Measurements from ENCODE around the gene CUX1. TPM values are rescaled to one million over a fixed set of nuclear protein-coding genes. Genes with fewer than 3 reads are reported as not detected.
A peak's percentile ranks its signal among the peaks of the same experiment; 100 is the strongest.
"Not testable (repeated sequence)": the region's sequence is repeated elsewhere in the genome, so short reads cannot be mapped to it uniquely, and the experiment has no call there.

CUX1 gene
- total RNA-seq, 1 donor from 2014 or later = 56.5 TPM

DNA sequence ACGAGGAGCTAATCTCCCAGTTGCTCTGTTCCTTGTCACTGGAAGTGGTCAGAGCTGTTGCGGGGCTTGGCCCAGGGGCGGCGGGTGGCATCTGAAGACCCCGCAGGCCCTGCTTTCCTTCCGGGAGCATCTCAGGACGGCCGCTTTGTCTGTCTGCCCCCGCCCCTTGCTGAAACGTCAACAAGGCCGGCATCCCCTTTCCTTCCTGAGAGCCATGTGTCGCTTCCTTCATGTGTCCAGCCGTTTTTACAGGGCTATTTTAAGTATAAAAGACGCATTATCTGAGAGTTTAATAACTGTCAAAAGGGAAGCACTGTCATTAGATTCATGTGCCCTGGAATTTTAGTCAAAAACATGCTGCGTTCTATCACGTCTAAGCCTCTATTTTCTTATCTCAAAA is 110.4 kb downstream of the CUX1 start:
- Mint-ChIP-seq H3K4me1 (ENCODE audit: low read depth, unreplicated experiment) (peaks cover 19% of the 10 kb centered on the region), H3K27ac (ENCODE audit: unreplicated experiment) (no peak overlapping the region), H3K9me3 (ENCODE audit: unreplicated experiment) (peaks cover 2% of the 10 kb centered on the region), H3K36me3 (ENCODE audit: unreplicated experiment) (no peaks in the 10 kb centered on the region), H3K4me3 (ENCODE audit: unreplicated experiment) (no peak overlapping the region), H3K27me3 (ENCODE audit: unreplicated experiment) (peaks cover 4% of the 10 kb centered on the region)
- DNase-seq = no peak
- TF ChIP-seq, protein P1, sequence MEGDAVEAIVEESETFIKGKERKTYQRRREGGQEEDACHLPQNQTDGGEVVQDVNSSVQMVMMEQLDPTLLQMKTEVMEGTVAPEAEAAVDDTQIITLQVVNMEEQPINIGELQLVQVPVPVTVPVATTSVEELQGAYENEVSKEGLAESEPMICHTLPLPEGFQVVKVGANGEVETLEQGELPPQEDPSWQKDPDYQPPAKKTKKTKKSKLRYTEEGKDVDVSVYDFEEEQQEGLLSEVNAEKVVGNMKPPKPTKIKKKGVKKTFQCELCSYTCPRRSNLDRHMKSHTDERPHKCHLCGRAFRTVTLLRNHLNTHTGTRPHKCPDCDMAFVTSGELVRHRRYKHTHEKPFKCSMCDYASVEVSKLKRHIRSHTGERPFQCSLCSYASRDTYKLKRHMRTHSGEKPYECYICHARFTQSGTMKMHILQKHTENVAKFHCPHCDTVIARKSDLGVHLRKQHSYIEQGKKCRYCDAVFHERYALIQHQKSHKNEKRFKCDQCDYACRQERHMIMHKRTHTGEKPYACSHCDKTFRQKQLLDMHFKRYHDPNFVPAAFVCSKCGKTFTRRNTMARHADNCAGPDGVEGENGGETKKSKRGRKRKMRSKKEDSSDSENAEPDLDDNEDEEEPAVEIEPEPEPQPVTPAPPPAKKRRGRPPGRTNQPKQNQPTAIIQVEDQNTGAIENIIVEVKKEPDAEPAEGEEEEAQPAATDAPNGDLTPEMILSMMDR (IDR thresholded peaks at IDR 0.05; ENCODE audit: partially characterized antibody, unreplicated experiment) = no peak

DNA sequence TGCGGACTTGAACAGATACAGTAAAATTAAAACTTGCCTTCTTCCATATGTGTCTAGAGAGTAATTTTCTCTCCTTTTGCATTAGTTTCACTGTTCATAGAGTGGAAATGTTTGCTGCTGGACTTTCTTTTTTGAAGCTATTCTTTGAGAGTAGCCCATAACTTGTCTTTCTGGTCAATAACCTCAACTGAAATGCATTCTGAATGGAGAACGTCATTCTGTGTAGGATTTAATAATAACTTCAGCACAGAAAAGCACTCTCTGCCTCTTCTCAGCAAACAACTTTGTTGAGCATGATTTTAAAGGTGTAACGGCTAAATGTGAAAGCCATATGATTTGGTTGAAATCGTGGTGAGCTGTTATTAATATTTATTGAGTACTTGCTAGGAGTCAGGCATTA is 111.8 kb downstream of the CUX1 start:
- Mint-ChIP-seq H3K4me1 (ENCODE audit: low read depth, unreplicated experiment) (peaks cover 26% of the 10 kb centered on the region), H3K27me3 (ENCODE audit: unreplicated experiment) (peaks cover 4% of the 10 kb centered on the region), H3K9me3 (ENCODE audit: unreplicated experiment) (no peaks in the 10 kb centered on the region), H3K36me3 (ENCODE audit: unreplicated experiment) (no peaks in the 10 kb centered on the region), H3K27ac (ENCODE audit: unreplicated experiment) (no peak overlapping the region), H3K4me3 (ENCODE audit: unreplicated experiment) (no peak overlapping the region)
- TF ChIP-seq, protein P1 (IDR thresholded peaks at IDR 0.05; ENCODE audit: partially characterized antibody, unreplicated experiment) = no peak
- no peak for DNase-seq

DNA sequence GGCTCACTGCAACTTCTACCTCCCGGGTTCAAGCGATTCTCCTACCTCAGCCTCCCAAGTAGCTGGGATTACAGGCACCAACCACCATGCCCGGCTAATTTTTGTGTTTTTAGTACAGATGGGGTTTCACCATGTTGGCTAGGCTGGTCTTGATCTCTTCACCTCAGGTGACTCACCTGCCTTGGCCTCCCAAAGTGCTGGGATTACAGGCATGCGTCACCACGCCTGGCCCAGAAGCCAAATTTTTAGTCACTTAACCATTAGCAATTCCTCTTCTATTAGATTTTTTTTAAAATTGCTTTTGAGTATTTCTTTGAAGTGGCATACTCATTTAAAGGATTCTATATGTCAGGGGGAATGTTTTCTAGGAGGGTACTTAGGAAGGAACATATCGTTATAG is 112.5 kb downstream of the CUX1 start:
- peaks cover 32% of the 10 kb centered on the region for H3K4me1 Mint-ChIP-seq (ENCODE audit: low read depth, unreplicated experiment)
- H3K4me3 Mint-ChIP-seq (ENCODE audit: unreplicated experiment); H3K27ac Mint-ChIP-seq (ENCODE audit: unreplicated experiment); H3K27me3 Mint-ChIP-seq (ENCODE audit: unreplicated experiment); H3K9me3 Mint-ChIP-seq (ENCODE audit: unreplicated experiment); DNase-seq; H3K36me3 Mint-ChIP-seq (ENCODE audit: unreplicated experiment): not testable (repeated sequence)

DNA sequence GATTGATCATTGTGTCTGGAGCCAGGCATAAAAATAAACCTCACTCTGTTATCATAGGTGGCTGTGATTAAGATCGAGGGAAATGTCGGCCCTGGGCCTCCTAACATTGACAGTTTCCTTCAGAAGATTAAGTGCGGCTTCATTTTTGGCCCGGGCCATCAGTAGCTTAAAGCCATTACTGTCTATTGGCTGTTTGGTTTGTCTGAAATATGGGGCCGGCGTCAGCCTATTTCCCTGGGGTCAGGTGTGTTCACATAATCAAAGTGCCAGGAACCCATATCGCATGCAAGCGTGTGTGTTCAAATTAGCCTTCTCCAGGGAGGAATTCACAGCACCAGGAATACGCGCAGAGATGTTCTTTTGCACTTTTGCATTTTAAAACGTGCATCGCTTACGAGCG is 114.7 kb downstream of the CUX1 start:
- Mint-ChIP-seq H3K9me3 (ENCODE audit: unreplicated experiment) (peaks cover 6% of the 10 kb centered on the region), H3K4me1 (ENCODE audit: low read depth, unreplicated experiment) (peaks cover 51% of the 10 kb centered on the region), H3K36me3 (ENCODE audit: unreplicated experiment) (no peaks in the 10 kb centered on the region), H3K27ac (ENCODE audit: unreplicated experiment) (no peak overlapping the region), H3K27me3 (ENCODE audit: unreplicated experiment) (peaks cover 10% of the 10 kb centered on the region), H3K4me3 (ENCODE audit: unreplicated experiment) (peak overlapping the region; percentile 50)
- DNase-seq = no peak
- TF ChIP-seq, protein P1 (IDR thresholded peaks at IDR 0.05; ENCODE audit: partially characterized antibody, unreplicated experiment) = no peak

DNA sequence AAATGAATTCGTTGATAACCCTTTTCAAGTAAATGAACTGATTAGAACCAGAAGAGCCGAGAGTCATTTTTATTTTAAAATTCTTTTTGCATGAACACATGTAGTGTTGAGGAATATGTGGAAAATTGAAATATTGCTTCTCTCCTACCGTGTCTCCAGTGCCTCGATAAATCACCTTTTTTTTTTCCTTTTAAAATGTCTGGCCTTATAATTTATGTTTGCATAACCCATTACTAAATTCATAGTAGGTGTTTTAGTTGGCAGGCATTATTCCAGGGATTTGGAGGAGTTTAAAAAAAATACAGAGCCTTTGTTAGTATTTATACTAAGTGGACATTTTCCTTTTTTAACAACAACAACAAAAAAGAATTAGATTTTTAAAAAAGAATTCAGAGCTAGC is 115.6 kb downstream of the CUX1 start:
- TF ChIP-seq, protein P1 (IDR thresholded peaks at IDR 0.05; ENCODE audit: partially characterized antibody, unreplicated experiment) = no peak
- H3K4me1 Mint-ChIP-seq (ENCODE audit: low read depth, unreplicated experiment) = peaks cover 53% of the 10 kb centered on the region
- H3K36me3 Mint-ChIP-seq (ENCODE audit: unreplicated experiment) = no peaks in the 10 kb centered on the region
- peaks cover 6% of the 10 kb centered on the region for H3K9me3 Mint-ChIP-seq (ENCODE audit: unreplicated experiment)
- no peak overlapping the region for H3K4me3 Mint-ChIP-seq (ENCODE audit: unreplicated experiment)
- H3K27ac Mint-ChIP-seq (ENCODE audit: unreplicated experiment) = no peak overlapping the region
- H3K27me3 Mint-ChIP-seq (ENCODE audit: unreplicated experiment) = peaks cover 8% of the 10 kb centered on the region
- DNase-seq = no peak

DNA sequence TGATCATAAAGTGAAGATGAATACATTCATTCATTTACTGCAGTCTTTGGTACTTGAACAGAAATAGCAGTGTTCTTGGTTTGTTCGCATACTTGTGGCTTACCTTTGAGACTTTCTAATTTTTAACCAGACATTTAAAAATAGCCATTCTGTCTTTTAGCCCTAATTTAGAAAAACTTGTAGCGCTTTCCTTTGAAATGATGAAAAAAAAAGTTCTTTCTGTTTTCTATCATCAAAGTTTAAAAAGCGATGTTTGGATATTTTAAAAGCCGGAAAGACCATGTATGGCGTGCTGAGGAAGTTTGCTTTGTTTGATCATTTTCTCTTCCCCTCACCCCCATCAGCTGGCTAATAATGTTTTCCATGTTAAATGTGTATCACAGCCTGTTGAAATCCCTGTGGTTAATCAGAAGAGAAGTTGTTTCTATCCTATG is 116.3 kb downstream of the CUX1 start:
- Mint-ChIP-seq H3K4me1 (ENCODE audit: low read depth, unreplicated experiment) (peaks cover 53% of the 10 kb centered on the region), H3K27ac (ENCODE audit: unreplicated experiment) (no peak overlapping the region), H3K4me3 (ENCODE audit: unreplicated experiment) (no peak overlapping the region), H3K27me3 (ENCODE audit: unreplicated experiment) (peaks cover 8% of the 10 kb centered on the region), H3K36me3 (ENCODE audit: unreplicated experiment) (no peaks in the 10 kb centered on the region), H3K9me3 (ENCODE audit: unreplicated experiment) (peaks cover 6% of the 10 kb centered on the region)
- no peak for DNase-seq
- TF ChIP-seq, protein P1 (IDR thresholded peaks at IDR 0.05; ENCODE audit: partially characterized antibody, unreplicated experiment) = no peak
